SU-DHL-6 (cell line): ENCODE measurements around the gene LENEP.

ENCODE experiments used
- H2AFZ ChIP-seq: fragments of 200-600 bp; sonication (generic); 2 replicates; pipeline ENCODE4 v1.6.1; 2014; ENCODE audit warnings: low read depth, mild to moderate bottlenecking, moderate library complexity, mixed read lengths, antibody characterized with exemption, low read length; ENCODE audit not compliant: severe bottlenecking
- H3F3A ChIP-seq: fragments of 200-600 bp; shearing (Covaris generic); 2 replicates; pipeline ENCODE4 v1.6.0; 2016; ENCODE audit warnings: antibody characterized with exemption, mild to moderate bottlenecking; ENCODE audit not compliant: insufficient read depth
- H3K27ac ChIP-seq: fragments of 200-600 bp; sonication (generic); 2 replicates; pipeline ENCODE4 v1.5.1; 2016; ENCODE audit warnings: low read depth, mild to moderate bottlenecking, low read length, moderate library complexity, mixed read lengths
- H3K27me3 ChIP-seq: fragments of 200-600 bp; sonication (generic), shearing (Covaris generic); 2 replicates; pipeline ENCODE4 v1.6.0; 2014; ENCODE audit warnings: mild to moderate bottlenecking, low read length
- H3K36me3 ChIP-seq: fragments of 200-600 bp; sonication (generic); 2 replicates; pipeline ENCODE4 v1.6.1; 2014; ENCODE audit warnings: mild to moderate bottlenecking, low read length, mixed read lengths
- H3K4me2 ChIP-seq: fragments of 300-600, 200-600 bp; shearing (Covaris generic), sonication (generic); 2 replicates; pipeline ENCODE4 v1.6.0; 2014; ENCODE audit warnings: low read length, low read depth, mild to moderate bottlenecking; ENCODE audit not compliant: poor library complexity, severe bottlenecking
- H3K4me3 ChIP-seq: fragments of 200-600 bp; sonication (generic); 2 replicates; pipeline ENCODE4 v1.5.1; 2014; ENCODE audit warnings: antibody characterized with exemption, low read length, mild to moderate bottlenecking, mixed read lengths; ENCODE audit not compliant: insufficient read depth, poor library complexity, severe bottlenecking
- H3K79me2 ChIP-seq: fragments of 200-600 bp; sonication (generic); 2 replicates; pipeline ENCODE4 v1.6.1; 2014; ENCODE audit warnings: mild to moderate bottlenecking, low read length, moderate library complexity; ENCODE audit not compliant: insufficient read depth
- H3K9ac ChIP-seq: fragments of 200-600 bp; sonication (generic); 2 replicates; pipeline ENCODE4 v1.7.0; 2014; ENCODE audit warnings: mild to moderate bottlenecking, low read length
- H3K9me2 ChIP-seq: fragments of 200-600 bp; sonication (generic); replicated peaks from 2 replicates; pipeline ENCODE4 v1.6.1; 2014; ENCODE audit warnings: low read length; ENCODE audit not compliant: insufficient read depth
- H3K9me3 ChIP-seq: fragments of 200-600 bp; sonication (generic); 2 replicates; pipeline ENCODE4 v1.6.1; 2014; ENCODE audit warnings: low read length, mixed read lengths; ENCODE audit not compliant: insufficient read depth
- H4K20me1 ChIP-seq: fragments of 200-600 bp; sonication (generic); 2 replicates; pipeline ENCODE4 v1.6.1; 2014; ENCODE audit warnings: low read depth, mild to moderate bottlenecking, antibody characterized with exemption, low read length, moderate library complexity, mixed read lengths
- CTCF ChIP-seq: fragments of 200-600 bp; sonication (generic); IDR thresholded peaks from one replicate; pipeline ENCODE4 v1.5.1; 2017; ENCODE audit warnings: antibody characterized with exemption, mild to moderate bottlenecking, low read length, moderate library complexity; ENCODE audit not compliant: insufficient read depth, poor library complexity, severe bottlenecking
- EZH2phosphoT487 ChIP-seq: fragments of 200-600 bp; sonication (generic), shearing (Covaris generic); conservative IDR thresholded peaks from 2 replicates; pipeline ENCODE4 v1.6.1; 2018; ENCODE audit warnings: mild to moderate bottlenecking, antibody characterized with exemption, low read length, moderate library complexity, mixed read lengths

LENEP gene

GRCh38 chr1:155026588-155026987, 33.2 kb downstream of the LENEP start:
- H3K4me3 ChIP-seq = no peak overlapping the region
- no peak overlapping the region for H3K4me2 ChIP-seq
- H3K36me3 ChIP-seq = no peaks in the 10 kb centered on the region
- no peaks in the 10 kb centered on the region for H3K9me3 ChIP-seq
- no peak overlapping the region for H3K9ac ChIP-seq
- H3K9me2 ChIP-seq = no peaks in the 10 kb centered on the region
- TF ChIP-seq CTCF = no peak
- TF ChIP-seq EZH2phosphoT487 = no peak
- H3K79me2 ChIP-seq = no peaks in the 10 kb centered on the region
- no peak overlapping the region for H3K27ac ChIP-seq
- H3F3A ChIP-seq = no peaks in the 10 kb centered on the region
- no peaks in the 10 kb centered on the region for H3K27me3 ChIP-seq
- no peak overlapping the region for H2AFZ ChIP-seq
- H4K20me1 ChIP-seq = no peaks in the 10 kb centered on the region

GRCh38 chr1:155029513-155030242, 36.3 kb downstream of the LENEP start:
- no peaks in the 10 kb centered on the region for H3K36me3 ChIP-seq
- no peak for TF ChIP-seq EZH2phosphoT487
- no peak for TF ChIP-seq CTCF
- no peak overlapping the region for H3K9ac ChIP-seq

GRCh38 chr1:155030243-155030795, 36.9 kb downstream of the LENEP start:
- H4K20me1 ChIP-seq = no peaks in the 10 kb centered on the region
- H3K79me2 ChIP-seq = no peaks in the 10 kb centered on the region
- no peaks in the 10 kb centered on the region for H3K9me3 ChIP-seq
- TF ChIP-seq CTCF (no peak), EZH2phosphoT487 (no peak)
- no peak overlapping the region for H3K9ac ChIP-seq
- H3K27me3 ChIP-seq = no peaks in the 10 kb centered on the region
- H3K4me2 ChIP-seq = no peak overlapping the region
- H3K9me2 ChIP-seq = no peaks in the 10 kb centered on the region
- H3K27ac ChIP-seq = no peak overlapping the region
- no peaks in the 10 kb centered on the region for H3K36me3 ChIP-seq
- no peaks in the 10 kb centered on the region for H3F3A ChIP-seq
- no peak overlapping the region for H2AFZ ChIP-seq
- no peak overlapping the region for H3K4me3 ChIP-seq

More at GRCh38 chr1:155029513-155030242, 36.3 kb downstream of the LENEP start:
- no peaks in the 10 kb centered on the region for H3F3A ChIP-seq
- no peak overlapping the region for H3K4me3 ChIP-seq
- no peaks in the 10 kb centered on the region for H3K9me3 ChIP-seq
- no peak overlapping the region for H2AFZ ChIP-seq
- no peaks in the 10 kb centered on the region for H3K9me2 ChIP-seq
- no peak overlapping the region for H3K4me2 ChIP-seq
- no peaks in the 10 kb centered on the region for H4K20me1 ChIP-seq
- no peak overlapping the region for H3K27ac ChIP-seq
- no peaks in the 10 kb centered on the region for H3K79me2 ChIP-seq
- H3K27me3 ChIP-seq = no peaks in the 10 kb centered on the region
